Large intestine (tissue), 3 donors: ENCODE results near the gene KATNAL1. TPM values are rescaled to one million over a fixed set of nuclear protein-coding genes. Genes with fewer than 3 reads are reported as not detected.

Experiments used
- DNase-seq, 2 donors: peaks; one replicate each; pipeline versions ENCODE4 v3.0.0 to v3.0.0-alpha.2; 2013
- H3K27ac ChIP-seq: one replicate; pipeline ENCODE4 v1.5.1; 2013; ENCODE audit warnings: low read length
- H3K27me3 ChIP-seq: 2 replicates; pipeline ENCODE4 v1.6.1; 2013; ENCODE audit warnings: low read length; ENCODE audit not compliant: control insufficient read depth, insufficient read depth
- H3K36me3 ChIP-seq: 2 replicates; pipeline ENCODE4 v1.6.1; 2013; ENCODE audit warnings: low read length; ENCODE audit not compliant: control insufficient read depth, insufficient read depth
- H3K4me1 ChIP-seq: one replicate; pipeline ENCODE4 v1.6.1; 2013; ENCODE audit warnings: low read length; ENCODE audit not compliant: control insufficient read depth, insufficient read depth
- H3K4me3 ChIP-seq: one replicate; pipeline ENCODE4 v1.5.1; 2013; ENCODE audit warnings: low read length
- H3K9me3 ChIP-seq: one replicate; pipeline ENCODE4 v1.6.1; 2013; ENCODE audit warnings: mild to moderate bottlenecking, low read depth, low read length, moderate library complexity; ENCODE audit not compliant: control insufficient read depth
- WGBS: methylation state at CpG from one replicate; pipeline ENCODE4 v1.1.5; 2013; ENCODE audit warnings: low lambda C conversion rate; ENCODE audit not compliant: insufficient coverage; 5-methylcytosine and 5-hydroxymethylcytosine counted together
- polyA plus RNA-seq: library from polyadenylated mRNA; unstranded; fragments of 120-200 nt; gene quantifications from one replicate; pipeline ENCODE4 v1.2.1, GENCODE V29; 2013

The KATNAL1 gene
- polyA plus RNA-seq, 1 donor = 9.7 TPM

- H3K27me3 ChIP-seq = no peaks in the 10 kb centered on the region
- 100% methylated on average over 2 of the region's 2 CpGs for WGBS
Measured at GRCh38 chr13:30314069-30314468, 6.7 kb upstream of the KATNAL1 start.

GRCh38 chr13:30313311-30313710 is 6.0 kb upstream of the KATNAL1 start:
- 100% methylated on average over 1 of the region's 3 CpGs for WGBS
- Histone ChIP-seq H3K4me1 (no peaks in the 10 kb centered on the region), H3K36me3 (no peaks in the 10 kb centered on the region), H3K27me3 (no peaks in the 10 kb centered on the region), H3K4me3 (no peak overlapping the region), H3K9me3 (no peaks in the 10 kb centered on the region), H3K27ac (no peak overlapping the region)
- DNase-seq = no peak

More at GRCh38 chr13:30314069-30314468, 6.7 kb upstream of the KATNAL1 start:
- no peaks in the 10 kb centered on the region for H3K4me1 ChIP-seq
- no peak overlapping the region for H3K27ac ChIP-seq
- DNase-seq = no peak
- H3K36me3 ChIP-seq = no peaks in the 10 kb centered on the region
- H3K4me3 ChIP-seq = no peak overlapping the region
- no peaks in the 10 kb centered on the region for H3K9me3 ChIP-seq

- no peak overlapping the region for H3K4me3 ChIP-seq
- H3K27ac ChIP-seq = no peak overlapping the region
- no peaks in the 10 kb centered on the region for H3K27me3 ChIP-seq
- H3K4me1 ChIP-seq = no peaks in the 10 kb centered on the region
- no peaks in the 10 kb centered on the region for H3K9me3 ChIP-seq
- H3K36me3 ChIP-seq = no peaks in the 10 kb centered on the region
- DNase-seq = no peak
- 0% methylated on average over 1 of the region's 1 CpG for WGBS
Measured at GRCh38 chr13:30312904-30313303, 5.6 kb upstream of the KATNAL1 start.

- 80% methylated on average over 1 of the region's 4 CpGs for WGBS
- Histone ChIP-seq H3K9me3 (no peaks in the 10 kb centered on the region), H3K4me3 (no peak overlapping the region), H3K27ac (no peak overlapping the region), H3K27me3 (no peaks in the 10 kb centered on the region), H3K36me3 (no peaks in the 10 kb centered on the region), H3K4me1 (no peaks in the 10 kb centered on the region)
- peak in 1 of 2 donors; percentile 69 for DNase-seq
Measured at GRCh38 chr13:30308548-30308947, 1.2 kb upstream of the KATNAL1 start.

- Histone ChIP-seq H3K27ac (no peak overlapping the region), H3K4me3 (peak overlapping the region; percentile 83), H3K27me3 (no peaks in the 10 kb centered on the region), H3K4me1 (no peaks in the 10 kb centered on the region), H3K9me3 (no peaks in the 10 kb centered on the region), H3K36me3 (no peaks in the 10 kb centered on the region)
- 86% methylated on average over 1 of the region's 8 CpGs for WGBS
- no peak for DNase-seq
Measured at GRCh38 chr13:30307971-30308290, 580 bp upstream of the KATNAL1 start.

- no peaks in the 10 kb centered on the region for H3K36me3 ChIP-seq
- H3K27me3 ChIP-seq = no peaks in the 10 kb centered on the region
- H3K4me3 ChIP-seq = peak overlapping the region; percentile 83
- no peaks in the 10 kb centered on the region for H3K9me3 ChIP-seq
- peak; percentile 92 to 93 for DNase-seq
- peak overlapping the region; percentile 77 for H3K27ac ChIP-seq
- no peaks in the 10 kb centered on the region for H3K4me1 ChIP-seq
- no CpG with 5 or more reads among the region's 37 CpGs for WGBS
Measured at GRCh38 chr13:30306762-30307193, 573 bp downstream of the KATNAL1 start.

GRCh38 chr13:30305456-30305970 is 1.8 kb downstream of the KATNAL1 start:
- H3K4me1 ChIP-seq = no peaks in the 10 kb centered on the region
- no peak overlapping the region for H3K4me3 ChIP-seq
- H3K27me3 ChIP-seq = no peaks in the 10 kb centered on the region
- no peak overlapping the region for H3K27ac ChIP-seq
- no peaks in the 10 kb centered on the region for H3K36me3 ChIP-seq
- no CpG with 5 or more reads among the region's 1 CpG for WGBS
- no peak for DNase-seq
- no peaks in the 10 kb centered on the region for H3K9me3 ChIP-seq

GRCh38 chr13:30303269-30303668 is 4.1 kb downstream of the KATNAL1 start:
- no CpG with 5 or more reads among the region's 1 CpG for WGBS
- Histone ChIP-seq H3K4me1 (no peaks in the 10 kb centered on the region), H3K4me3 (no peak overlapping the region), H3K9me3 (no peaks in the 10 kb centered on the region), H3K36me3 (no peaks in the 10 kb centered on the region), H3K27me3 (no peaks in the 10 kb centered on the region), H3K27ac (no peak overlapping the region)
- DNase-seq = no peak

GRCh38 chr13:30301827-30302226 is 5.5 kb downstream of the KATNAL1 start:
- Histone ChIP-seq H3K36me3 (no peaks in the 10 kb centered on the region), H3K27ac (no peak overlapping the region), H3K27me3 (no peaks in the 10 kb centered on the region), H3K9me3 (no peaks in the 10 kb centered on the region), H3K4me1 (no peaks in the 10 kb centered on the region), H3K4me3 (no peak overlapping the region)
- DNase-seq = no peak
- WGBS = 100% methylated on average over 1 of the region's 5 CpGs

- H3K36me3 ChIP-seq = no peaks in the 10 kb centered on the region
- no peaks in the 10 kb centered on the region for H3K27me3 ChIP-seq
- WGBS = 63% methylated on average over 1 of the region's 1 CpG
- no peaks in the 10 kb centered on the region for H3K4me1 ChIP-seq
- no peak overlapping the region for H3K27ac ChIP-seq
- H3K9me3 ChIP-seq = no peaks in the 10 kb centered on the region
- DNase-seq = no peak
- H3K4me3 ChIP-seq = no peak overlapping the region
Measured at GRCh38 chr13:30300596-30300995, 6.8 kb downstream of the KATNAL1 start.

- Histone ChIP-seq H3K9me3 (no peaks in the 10 kb centered on the region), H3K4me3 (no peak overlapping the region), H3K27ac (no peak overlapping the region), H3K36me3 (no peaks in the 10 kb centered on the region), H3K27me3 (no peaks in the 10 kb centered on the region), H3K4me1 (no peaks in the 10 kb centered on the region)
- no peak for DNase-seq
Measured at GRCh38 chr13:30299786-30300185, 7.6 kb downstream of the KATNAL1 start.
